AG09309 (cell line): ENCODE data around the gene CTTN.

ENCODE experiments used
- DNase-seq: peaks from one replicate; pipeline ENCODE4 v3.0.0-alpha.2; 2010; ENCODE audit warnings: low read depth
- H3K4me3 ChIP-seq: 2 replicates; pipeline ENCODE4 v1.5.1; 2011; ENCODE audit warnings: mild to moderate bottlenecking, low read depth, low read length, moderate library complexity; ENCODE audit not compliant: control insufficient read depth
- TF ChIP-seq, protein P1 (sequence below): IDR thresholded peaks from 2 replicates; pipeline ENCODE4 v1.5.1; 2011; ENCODE audit warnings: mild to moderate bottlenecking, low read depth, low read length, inconsistent platforms; ENCODE audit not compliant: insufficient read depth, control insufficient read depth; ENCODE audit errors: missing control alignments

CTTN gene

DNA sequence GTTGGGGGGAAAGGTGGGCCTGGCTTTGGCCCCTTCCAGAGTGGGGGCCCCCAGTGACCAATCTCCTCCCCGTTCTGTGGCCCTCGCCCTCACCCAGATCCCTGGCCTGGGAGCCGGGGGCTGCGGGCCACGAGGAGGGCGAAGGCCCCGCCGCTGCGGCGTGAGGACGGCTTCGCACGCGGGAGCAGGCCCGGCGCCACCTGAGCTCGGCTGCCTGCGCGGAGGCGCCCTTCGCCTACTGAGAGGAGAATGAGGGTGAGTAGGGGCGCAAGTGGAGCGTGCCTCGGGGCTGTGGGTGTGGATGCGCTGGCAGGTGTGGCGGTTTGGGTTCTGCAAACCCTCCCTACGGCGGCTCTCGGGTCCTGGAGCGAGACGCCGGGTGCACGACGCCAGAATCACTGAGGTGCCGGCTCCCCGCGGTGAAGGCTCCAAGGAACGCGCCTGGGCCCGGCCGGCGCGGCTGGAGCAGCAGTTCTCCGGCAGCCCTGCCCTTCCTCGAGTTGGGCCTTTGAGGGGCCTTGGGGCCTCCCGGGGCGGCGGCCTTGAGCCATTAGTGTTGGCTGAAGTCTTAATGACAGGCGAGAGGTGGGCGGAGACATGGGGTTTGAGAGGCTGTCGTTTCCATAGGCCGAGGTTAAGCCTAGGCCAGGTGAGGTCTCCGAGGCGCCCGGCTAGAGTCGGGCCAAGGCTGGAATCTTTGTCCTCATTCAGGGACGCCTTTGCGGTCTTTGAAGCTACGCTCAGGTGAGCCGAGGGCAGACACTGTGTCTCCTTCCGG, 65.3 kb downstream of the CTTN start:
- DNase-seq: no peak
- H3K4me3 ChIP-seq: no peak overlapping the region
- TF ChIP-seq, protein P1, sequence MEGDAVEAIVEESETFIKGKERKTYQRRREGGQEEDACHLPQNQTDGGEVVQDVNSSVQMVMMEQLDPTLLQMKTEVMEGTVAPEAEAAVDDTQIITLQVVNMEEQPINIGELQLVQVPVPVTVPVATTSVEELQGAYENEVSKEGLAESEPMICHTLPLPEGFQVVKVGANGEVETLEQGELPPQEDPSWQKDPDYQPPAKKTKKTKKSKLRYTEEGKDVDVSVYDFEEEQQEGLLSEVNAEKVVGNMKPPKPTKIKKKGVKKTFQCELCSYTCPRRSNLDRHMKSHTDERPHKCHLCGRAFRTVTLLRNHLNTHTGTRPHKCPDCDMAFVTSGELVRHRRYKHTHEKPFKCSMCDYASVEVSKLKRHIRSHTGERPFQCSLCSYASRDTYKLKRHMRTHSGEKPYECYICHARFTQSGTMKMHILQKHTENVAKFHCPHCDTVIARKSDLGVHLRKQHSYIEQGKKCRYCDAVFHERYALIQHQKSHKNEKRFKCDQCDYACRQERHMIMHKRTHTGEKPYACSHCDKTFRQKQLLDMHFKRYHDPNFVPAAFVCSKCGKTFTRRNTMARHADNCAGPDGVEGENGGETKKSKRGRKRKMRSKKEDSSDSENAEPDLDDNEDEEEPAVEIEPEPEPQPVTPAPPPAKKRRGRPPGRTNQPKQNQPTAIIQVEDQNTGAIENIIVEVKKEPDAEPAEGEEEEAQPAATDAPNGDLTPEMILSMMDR: no peak

DNA sequence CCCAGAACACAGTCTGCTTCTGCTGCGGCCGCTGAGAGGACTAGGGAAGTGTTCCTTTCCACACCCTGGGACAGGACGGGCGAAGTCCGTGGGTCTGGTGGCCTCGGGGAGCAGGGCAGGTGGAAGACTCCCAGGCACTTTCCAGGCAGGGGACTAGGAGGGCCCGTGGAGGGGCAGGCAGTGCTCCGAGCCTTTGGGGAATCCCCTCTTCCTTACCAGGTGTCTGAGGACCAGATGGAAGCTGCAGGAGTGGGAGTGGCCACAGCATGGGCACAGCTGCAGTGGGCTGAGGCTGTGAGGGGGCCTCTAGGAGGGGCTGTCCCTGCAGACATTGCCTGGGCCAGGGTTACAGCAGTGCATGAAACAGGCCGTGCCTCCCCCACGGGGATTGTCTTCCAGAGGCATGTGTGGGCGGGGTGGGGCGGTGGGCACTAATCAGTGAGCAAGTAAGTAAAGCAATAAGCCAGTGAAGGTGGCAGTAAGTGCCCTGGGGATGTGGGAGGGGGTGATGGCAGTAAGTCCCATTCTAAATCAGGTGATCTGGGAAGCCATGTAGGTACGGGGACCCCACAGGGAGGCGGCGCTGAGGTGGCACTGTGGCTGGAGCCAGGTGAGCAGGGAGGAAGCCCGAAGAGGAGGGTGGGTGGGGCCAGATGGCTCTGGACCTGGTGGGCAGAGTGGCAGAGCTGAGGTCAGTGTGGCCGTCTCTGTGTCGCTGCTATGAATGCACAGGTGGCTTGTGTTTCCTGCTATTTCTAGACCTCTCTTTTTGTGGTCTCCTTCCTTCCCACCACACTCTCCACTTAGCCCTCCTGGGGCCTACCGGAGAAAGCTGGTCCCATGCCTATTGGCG, 66.4 kb downstream of the CTTN start:
- TF ChIP-seq, protein P1: no peak
- no peak for DNase-seq
- H3K4me3 ChIP-seq: no peak overlapping the region

DNA sequence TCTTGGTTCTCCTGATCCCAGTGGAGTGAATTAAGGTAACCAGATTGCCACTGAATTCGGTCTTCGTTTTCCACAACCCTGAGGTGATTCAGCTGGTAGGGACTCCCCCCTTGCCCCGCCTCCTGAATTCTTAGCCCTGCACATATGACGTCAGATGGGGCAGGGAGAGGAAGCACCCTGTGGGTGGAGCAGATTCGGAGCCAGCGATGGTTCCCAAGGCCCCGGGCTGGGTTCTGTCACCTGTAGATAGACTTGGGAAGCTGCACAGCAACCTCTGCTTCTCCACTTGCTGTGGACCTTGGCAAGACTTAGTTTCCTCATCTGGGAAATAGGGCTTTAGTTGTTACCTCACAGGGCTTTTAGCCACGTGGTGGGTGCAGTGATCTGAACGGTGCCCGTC, 67.8 kb downstream of the CTTN start:
- no peak for DNase-seq
- H3K4me3 ChIP-seq: no peak overlapping the region
- TF ChIP-seq, protein P1: no peak

DNA sequence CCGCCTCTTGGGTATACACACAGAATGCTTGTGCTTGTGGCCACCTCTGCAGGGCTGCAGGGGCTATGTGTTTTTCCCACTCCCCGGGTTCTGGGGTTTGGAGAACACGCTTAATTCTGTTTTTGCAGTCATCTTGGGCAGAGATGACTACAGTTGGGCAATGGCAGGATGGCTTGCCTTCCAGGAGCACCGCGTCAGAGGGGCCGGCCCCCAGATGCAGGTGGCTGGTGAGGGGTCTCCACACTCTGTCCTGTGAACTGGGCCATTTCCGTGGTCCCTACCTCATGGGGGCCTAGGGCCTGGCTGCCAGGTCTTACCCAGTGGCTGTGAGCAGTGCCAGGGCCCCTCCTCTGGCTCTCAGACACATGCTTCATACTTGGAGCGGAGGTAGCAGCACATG, 68.3 kb downstream of the CTTN start:
- TF ChIP-seq, protein P1: no peak
- H3K4me3 ChIP-seq: no peak overlapping the region
- DNase-seq: no peak

DNA sequence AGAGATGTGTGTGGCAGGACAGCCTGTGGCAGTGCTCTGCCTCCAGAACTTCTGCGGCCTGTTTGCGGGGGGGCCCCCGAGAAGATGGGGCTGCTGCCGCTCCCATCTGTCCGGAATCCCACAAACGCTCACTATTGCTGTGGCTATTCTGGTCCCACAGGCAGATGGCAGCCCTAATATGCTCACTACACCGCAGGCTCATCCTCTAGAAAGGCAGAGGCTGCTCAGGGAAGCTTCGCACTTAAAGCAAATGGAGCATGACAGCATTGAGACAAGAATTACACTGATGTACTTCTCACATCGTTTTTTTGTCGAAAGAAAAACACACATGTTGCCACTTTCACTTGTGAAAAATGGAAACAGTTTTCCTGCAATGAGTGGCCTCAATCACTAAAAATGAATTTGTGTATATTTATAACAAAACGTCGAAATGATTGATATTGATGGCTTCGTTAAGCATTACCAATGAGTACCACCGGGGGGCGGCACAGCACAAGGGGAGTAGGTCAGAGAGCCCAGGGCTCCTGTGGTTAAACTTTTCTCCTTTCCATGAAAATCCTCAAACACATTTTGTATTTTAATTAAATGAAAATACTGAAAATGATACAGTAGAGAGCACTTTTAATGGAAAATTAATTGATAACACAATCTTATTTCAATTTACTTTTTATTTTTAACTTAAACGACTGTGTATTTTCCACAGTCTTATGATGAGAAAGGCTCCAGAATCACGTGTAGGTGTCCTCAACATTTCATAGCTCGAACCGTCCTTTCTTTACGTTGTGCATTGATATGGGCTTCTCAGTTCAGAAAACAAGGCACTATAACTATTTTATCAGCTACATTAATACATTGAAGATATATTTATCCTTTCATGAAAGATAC, 69.1 kb downstream of the CTTN start:
- DNase-seq: no peak
- TF ChIP-seq, protein P1: peak; percentile 89
- no peak overlapping the region for H3K4me3 ChIP-seq
